Ovary (tissue), 9 donors: ENCODE results near the gene NEURL2. TPM values are rescaled to one million over a fixed set of nuclear protein-coding genes. Genes with fewer than 3 reads are reported as not detected.

Experiments used
- DNase-seq, 5 donors: peaks; one replicate each; pipeline ENCODE4 v3.0.0-alpha.2; 2019 to 2020
- H3K27ac ChIP-seq, 2 donors: fragments of 200-600 bp; one replicate each; pipeline versions ENCODE4 v1.5.1 to v1.8.0; 2019 to 2022
- H3K27me3 ChIP-seq: fragments of 200-600 bp; one replicate; pipeline ENCODE4 v1.8.0; 2022
- H3K36me3 ChIP-seq: fragments of 200-600 bp; sonication (generic); one replicate; pipeline ENCODE4 v1.5.1; 2019
- H3K4me1 ChIP-seq: one replicate; pipeline ENCODE4 v1.8.1; 2013; ENCODE audit warnings: mild to moderate bottlenecking, moderate library complexity; ENCODE audit not compliant: insufficient read depth
- H3K4me3 ChIP-seq: fragments of 200-600 bp; sonication (generic); one replicate; pipeline ENCODE4 v1.5.1; 2017
- H3K9me3 ChIP-seq, 2 donors: fragments of 200-600 bp in 1 of 2; sonication (generic) in 1 of 2; one replicate each; pipeline versions ENCODE4 v1.5.1 to v1.8.1; 2013 to 2019; ENCODE audit warnings: mild to moderate bottlenecking in 1 of 2, moderate library complexity in 1 of 2
- CTCF ChIP-seq, 3 donors: fragments of 450-650 bp in 2 of 3; fragments of 200-600 bp in 1 of 3; IDR thresholded peaks; one replicate each; pipeline versions ENCODE4 v1.5.1 to v1.8.0; 2016 to 2022; ENCODE audit warnings: antibody characterized with exemption in 3 of 3, mild to moderate bottlenecking in 1 of 3
- EP300 ChIP-seq: sonication (generic); formaldehyde crosslinking; IDR thresholded peaks from one replicate; pipeline ENCODE4 v1.6.1; 2017; ENCODE audit warnings: antibody characterized with exemption
- POLR2A ChIP-seq: fragments of 450-650 bp; IDR thresholded peaks from one replicate; pipeline ENCODE4 v1.6.1; 2017; ENCODE audit warnings: antibody characterized with exemption, mild to moderate bottlenecking, moderate library complexity
- WGBS, 3 donors: extraction: QIAGEN DNeasy Blood & Tissue Kit in 1 of 3; methylation state at CpG; one replicate each; pipeline versions ENCODE4 v1.1.5 to v1.1.7; 2013 to 2017; 5-methylcytosine and 5-hydroxymethylcytosine counted together
- intact Hi-C, 4 donors: fragments of 100-400 bp; cut with DNase I; formaldehyde crosslinking; loops; one replicate each; pipeline versions ENCODE4 v1.11.0 to v1.15.1; 2022 to 2023
- polyA plus RNA-seq, 2 donors: library from polyadenylated mRNA; stranded (reverse); fragments of 200-250 nt in 1 of 2; fragments of 350-450 nt in 1 of 2; fragmentation: Illumina TruSeq in 1 of 2; extraction: RNeasy Lipid Tissue Mini Kit (QIAGEN cat#74804) in 1 of 2; gene quantifications; one replicate each; pipeline ENCODE4 v1.2.3, GENCODE V29; 2013 to 2014
- total RNA-seq, 7 donors: library from RNA; depleted of rRNA in 2 of 7; stranded (reverse); fragments of >200 nt in 2 of 7; fragmentation: NEBNext Ultra II Directional in 3 of 7; extraction: Animal tissue kit (Norgen Biotek cat#: 25700) in 3 of 7; gene quantifications; one replicate each; pipeline versions ENCODE4 v1.1.0 to v1.2.4, GENCODE V29; 2016 to 2023
- donor health status: DM: no; HTN: no; CAD: no; lungs with moderate emphysema.
- donor health status: DM: no; HTN: no; CAD: no.
- donor health status: Bipolar disorder and iron deficiency.
- donor health status: DM: yes; HTN: yes; CAD: no.
- donor health status: DM: no; HTN: no; CAD: no.
- donor health status: DM: yes; HTN: yes; CAD: no.

NEURL2 gene
- total and polyA plus RNA-seq, 9 donors: 1.5 to 28.7 (median 12.3) TPM

DNA sequence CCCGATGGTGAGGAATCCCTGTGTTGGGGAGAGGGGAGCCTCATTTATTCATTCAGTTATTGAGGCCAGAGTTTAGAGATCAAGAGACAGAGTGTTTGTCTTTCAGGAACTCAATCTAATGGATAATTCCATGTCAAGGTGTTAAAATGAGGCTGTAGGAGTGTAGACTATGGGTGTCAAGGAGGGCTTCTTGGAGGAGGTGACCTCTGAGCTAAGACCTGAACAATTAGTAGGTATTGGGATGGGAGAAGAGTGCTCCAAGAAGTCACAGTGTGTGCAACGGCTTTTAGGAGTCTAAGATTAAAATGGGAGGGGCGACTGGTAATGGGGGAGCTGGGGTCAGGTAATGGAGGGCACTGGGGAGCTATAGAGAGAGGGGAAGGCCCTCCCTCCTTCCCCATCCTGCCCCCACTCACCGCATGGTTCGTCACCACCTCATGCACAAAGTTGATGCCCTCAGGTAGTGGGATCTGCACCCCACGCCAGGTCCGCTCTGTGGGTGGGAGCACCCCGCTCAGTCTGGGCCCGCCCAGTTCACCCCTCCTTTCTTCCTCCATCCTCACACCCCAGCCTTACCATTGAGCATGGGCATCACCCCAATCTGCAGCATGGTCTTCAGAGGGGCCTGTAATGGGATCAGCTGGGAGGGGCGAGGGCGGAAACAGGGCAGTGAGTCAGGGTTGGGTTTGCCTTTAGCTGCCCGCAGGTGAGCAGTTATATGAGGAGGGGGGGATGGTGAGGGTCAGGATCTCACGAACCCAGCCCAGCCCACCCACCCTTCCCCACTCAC, 8.2 kb upstream of the NEURL2 start:
- 72 to 81% (median 78%) methylated on average over 13 of the region's 13 CpGs for WGBS, 3 donors

GRCh38 chr20:45898285-45898684, 7.3 kb upstream of the NEURL2 start:
- Histone ChIP-seq H3K27ac (no peak overlapping the region), H3K9me3 (no peaks in the 10 kb centered on the region), H3K27me3 (no peaks in the 10 kb centered on the region), H3K36me3 (no peaks in the 10 kb centered on the region), H3K4me3 (no peak overlapping the region), H3K4me1 (no peaks in the 10 kb centered on the region)
- TF ChIP-seq CTCF (IDR thresholded peaks at IDR 0.05): no peak
- no peak for TF ChIP-seq EP300
- TF ChIP-seq POLR2A: no peak
- DNase-seq: no peak
- 69 to 78% (median 73%) methylated on average over 12 of the region's 12 CpGs for WGBS, 3 donors
- intact Hi-C loops: loop anchor here in 2 of 4 donors (5.0 to 10.0 kb wide), 2 partner anchors 44 to 67 kb away; no protein-coding TSS in a partner anchor

More for the DNA sequence above, 8.2 kb upstream of the NEURL2 start:
- no peak for DNase-seq
- Histone ChIP-seq H3K27ac (no peak overlapping the region), H3K4me1 (no peaks in the 10 kb centered on the region), H3K9me3 (no peaks in the 10 kb centered on the region), H3K4me3 (no peak overlapping the region), H3K36me3 (no peaks in the 10 kb centered on the region), H3K27me3 (no peaks in the 10 kb centered on the region)
- intact Hi-C loops: loop anchor here in 2 of 4 donors (5.0 to 10.0 kb wide), 2 partner anchors 43 to 66 kb away; no protein-coding TSS in a partner anchor
- TF ChIP-seq CTCF (IDR thresholded peaks at IDR 0.05) (no peak), EP300 (no peak), POLR2A (no peak)

GRCh38 chr20:45897692-45898091, 6.7 kb upstream of the NEURL2 start:
- no peak overlapping the region for H3K27ac ChIP-seq
- H3K36me3 ChIP-seq: no peaks in the 10 kb centered on the region
- 76 to 83% (median 80%) methylated on average over 7 of the region's 7 CpGs for WGBS, 3 donors
- H3K9me3 ChIP-seq: no peaks in the 10 kb centered on the region
- H3K27me3 ChIP-seq: no peaks in the 10 kb centered on the region
- TF ChIP-seq CTCF (IDR thresholded peaks at IDR 0.05): no peak
- no peak for TF ChIP-seq EP300
- no peak for TF ChIP-seq POLR2A
- no peak overlapping the region for H3K4me3 ChIP-seq
- no peak for DNase-seq
- intact Hi-C loops: loop anchor here in 2 of 4 donors (5.0 to 10.0 kb wide), 2 partner anchors 45 to 67 kb away; no protein-coding TSS in a partner anchor
- peaks cover 5% of the 10 kb centered on the region for H3K4me1 ChIP-seq

DNA sequence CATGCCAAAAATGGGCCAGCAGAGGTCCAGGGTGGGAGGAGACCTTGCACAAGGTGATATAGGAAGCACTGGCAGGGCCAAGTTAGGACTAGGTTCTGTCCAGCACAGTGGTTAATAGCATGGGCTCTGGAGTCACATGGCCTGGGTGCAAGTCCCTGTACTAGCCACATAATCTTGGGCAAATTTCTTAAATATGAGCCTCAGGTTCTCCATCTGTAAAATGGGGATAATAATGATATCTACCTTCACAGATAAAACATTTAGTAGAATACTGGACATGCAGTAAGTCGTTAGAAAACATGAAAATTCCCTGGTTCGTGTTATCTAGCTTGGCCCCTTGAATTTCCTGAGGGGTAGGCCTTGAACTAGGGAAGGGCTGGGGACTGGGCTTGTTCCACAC, 6.3 kb upstream of the NEURL2 start:
- no peak for DNase-seq
- intact Hi-C loops: loop anchor here in 2 of 4 donors (5.0 to 10.0 kb wide), 2 partner anchors 45 to 68 kb away; no protein-coding TSS in a partner anchor
- 37 to 54% (median 45%) methylated on average over 2 of the region's 2 CpGs for WGBS, 3 donors
- Histone ChIP-seq H3K36me3 (no peaks in the 10 kb centered on the region), H3K27ac (no peak overlapping the region), H3K4me3 (no peak overlapping the region), H3K9me3 (no peaks in the 10 kb centered on the region), H3K27me3 (no peaks in the 10 kb centered on the region), H3K4me1 (peaks cover 5% of the 10 kb centered on the region)
- TF ChIP-seq CTCF (IDR thresholded peaks at IDR 0.05) (no peak), EP300 (no peak), POLR2A (no peak)
